Measurements from ENCODE around the gene EXD3. TPM values are rescaled to one million over a fixed set of nuclear protein-coding genes. Genes with fewer than 3 reads are reported as not detected.

The EXD3 gene
- total and polyA plus RNA-seq, 2 of the 13 experiments (the other 11 are each of a cell fraction or from before 2014, with no cell fraction given): 2.7 to 4.8 TPM

- TF ChIP-seq PRDM10 (CRISPR knock-in tag; IDR thresholded peaks at IDR 0.05; ENCODE audit: low read depth): 0 out of 2 replicates have a peak, but pooled peaks have one; percentile 42
- no peak for TF ChIP-seq PREB (CRISPR knock-in tag; IDR thresholded peaks at IDR 0.05)
- no peak for TF ChIP-seq ZMYM3 (CRISPR knock-in tag; IDR thresholded peaks at IDR 0.05)
- no peak for TF ChIP-seq TEAD3 (CRISPR knock-in tag; optimal IDR thresholded peaks at IDR 0.05; ENCODE audit: borderline replicate concordance)
- TF ChIP-seq MIER2 (CRISPR knock-in tag; IDR thresholded peaks at IDR 0.05): no peak
- TF ChIP-seq NFKB2 (CRISPR knock-in tag; IDR thresholded peaks at IDR 0.05; ENCODE audit: borderline replicate concordance): no peak; the same call in 1 of the 2 replicates
- peak; percentile 71 for TF ChIP-seq ZNF749 (CRISPR knock-in tag; IDR thresholded peaks at IDR 0.05; ENCODE audit: borderline replicate concordance)
- TF ChIP-seq ZNF460 (CRISPR knock-in tag; IDR thresholded peaks at IDR 0.05; ENCODE audit: borderline replicate concordance): no peak
- TF ChIP-seq ZZZ3 (CRISPR knock-in tag; IDR thresholded peaks at IDR 0.05; ENCODE audit: borderline replicate concordance): no peak; the same call in 1 of the 2 replicates
- TF ChIP-seq DBP (CRISPR knock-in tag; IDR thresholded peaks at IDR 0.05; ENCODE audit: not compliant biosample characterization): no peak
- peak; percentile 46; the same call in 1 of the 2 replicates for TF ChIP-seq IKZF5 (CRISPR knock-in tag; IDR thresholded peaks at IDR 0.05)
- no peak for TF ChIP-seq JUNB (CRISPR knock-in tag; IDR thresholded peaks at IDR 0.05; ENCODE audit: borderline replicate concordance)
- TF ChIP-seq NFYB (CRISPR knock-in tag; IDR thresholded peaks at IDR 0.05): no peak
- no peak for TF ChIP-seq SP1 (IDR thresholded peaks at IDR 0.05)
- peak; percentile 81 for TF ChIP-seq SP1 (CRISPR knock-in tag; IDR thresholded peaks at IDR 0.05)
- TF ChIP-seq STAT5B (CRISPR knock-in tag; IDR thresholded peaks at IDR 0.05): 0 out of 2 replicates have a peak, but pooled peaks have one; percentile 56
- no peak for TF ChIP-seq ZNF564 (CRISPR knock-in tag; IDR thresholded peaks at IDR 0.05)
- 0 out of 2 replicates have a peak, but pooled peaks have one; percentile 21 for TF ChIP-seq NCOA2 (CRISPR knock-in tag; IDR thresholded peaks at IDR 0.05)
- peak; percentile 20; the same call in 1 of the 2 replicates for TF ChIP-seq ZNF451 (CRISPR knock-in tag; IDR thresholded peaks at IDR 0.05)
- peak; percentile 74; the same call in 1 of the 2 replicates for TF ChIP-seq FOXC1 (CRISPR knock-in tag; IDR thresholded peaks at IDR 0.05; ENCODE audit: borderline replicate concordance)
Measured at GRCh38 chr9:137422604-137423513, at the start of gene EXD3, which contains the start of gene NOXA1 (continued).
